Esophagus squamous epithelium (tissue), 4 donors: ENCODE data around the gene MBLAC1.

Source experiments
- CTCF ChIP-seq, 6 experiments: fragments of 450-650 bp in 4 of 6; fragments of 200-600 bp in 2 of 6; sonication (generic) in 2 of 6; IDR thresholded peaks; one replicate each; pipeline ENCODE4 v1.5.1; 2016 to 2019; ENCODE audit warnings: antibody characterized with exemption in 6 of 6, mild to moderate bottlenecking in 4 of 6, moderate library complexity in 4 of 6
- POLR2A ChIP-seq, 4 donors: fragments of 450-650 bp; IDR thresholded peaks; one replicate each; pipeline ENCODE4 v1.6.1; 2017; ENCODE audit warnings: antibody characterized with exemption in 4 of 4, mild to moderate bottlenecking in 4 of 4, moderate library complexity in 3 of 4

GRCh38 chr7:100093925-100094486, 32.8 kb upstream of the MBLAC1 start:
- TF ChIP-seq CTCF (IDR thresholded peaks at IDR 0.05) (no peak), POLR2A (IDR thresholded peaks at IDR 0.05) (no peak)
